HG03565 (cell line): ENCODE results near the gene HDAC4.

Source experiments
- ATAC-seq: cut with Tn5 transposase; IDR thresholded peaks from one replicate; pipeline ENCODE4 v1.9.1; 2021; ENCODE audit warnings: mild to moderate bottlenecking, moderate library complexity; ENCODE audit not compliant: unreplicated experiment

HDAC4 gene

GRCh38 chr2:239116456-239117246 is 284.2 kb downstream of the HDAC4 start:
- no peak for ATAC-seq

- ATAC-seq = no peak
Observed at GRCh38 chr2:239115616-239116015, 285.2 kb downstream of the HDAC4 start.

GRCh38 chr2:239114616-239115265 is 286.1 kb downstream of the HDAC4 start:
- no peak for ATAC-seq

GRCh38 chr2:239114119-239114581 is 286.7 kb downstream of the HDAC4 start:
- ATAC-seq = no peak

GRCh38 chr2:239113615-239114014 is 287.2 kb downstream of the HDAC4 start:
- ATAC-seq = no peak

- no peak for ATAC-seq
Observed at GRCh38 chr2:239113171-239113570, 287.6 kb downstream of the HDAC4 start.

- no peak for ATAC-seq
Observed at GRCh38 chr2:239112127-239112774, 288.6 kb downstream of the HDAC4 start.

GRCh38 chr2:239111401-239112100 is 289.3 kb downstream of the HDAC4 start:
- no peak for ATAC-seq

GRCh38 chr2:239110595-239111048 is 290.2 kb downstream of the HDAC4 start:
- no peak for ATAC-seq

GRCh38 chr2:239109928-239110545 is 290.8 kb downstream of the HDAC4 start:
- ATAC-seq = no peak

GRCh38 chr2:239109041-239109927 is 291.5 kb downstream of the HDAC4 start:
- ATAC-seq = no peak

GRCh38 chr2:239108459-239108858 is 292.4 kb downstream of the HDAC4 start:
- no peak for ATAC-seq

GRCh38 chr2:239107936-239108335 is 292.9 kb downstream of the HDAC4 start:
- ATAC-seq = no peak

- ATAC-seq = no peak
Observed at GRCh38 chr2:239106966-239107365, 293.9 kb downstream of the HDAC4 start.

- no peak for ATAC-seq
Observed at GRCh38 chr2:239106314-239106908, 294.4 kb downstream of the HDAC4 start.

- ATAC-seq = no peak
Observed at GRCh38 chr2:239105234-239105633, 295.6 kb downstream of the HDAC4 start.

GRCh38 chr2:239104800-239105199 is 296.0 kb downstream of the HDAC4 start:
- ATAC-seq = no peak

- no peak for ATAC-seq
Observed at GRCh38 chr2:239103125-239104098, 297.4 kb downstream of the HDAC4 start.
